Measurements from ENCODE around the gene NMT1. TPM values are rescaled to one million over a fixed set of nuclear protein-coding genes. Genes with fewer than 3 reads are reported as not detected.

The NMT1 gene
- total RNA-seq, 1 donor from 2014 or later = 142 TPM

DNA sequence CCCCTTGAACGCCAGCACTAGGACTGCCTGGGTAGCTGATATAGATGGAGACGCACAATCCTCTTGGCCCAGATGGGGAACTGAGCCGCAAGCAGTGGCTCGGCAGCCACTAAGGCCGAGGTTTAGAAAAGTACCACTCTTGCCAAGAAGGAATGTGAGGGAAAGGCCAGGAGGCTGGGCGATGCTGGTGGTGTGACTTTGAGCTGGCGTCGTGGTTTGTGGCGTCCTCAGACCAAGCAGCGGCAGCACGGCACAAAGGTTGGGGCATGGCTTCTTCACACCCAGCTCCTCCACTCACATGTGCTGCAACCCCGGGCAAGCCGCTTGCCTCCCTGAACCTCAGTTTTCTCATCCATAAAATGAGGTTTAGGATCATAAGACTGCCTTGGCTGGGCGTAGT is 25.3 kb upstream of the NMT1 start:
- intact Hi-C loops (cut with micrococcal nuclease) = no loop called here

GRCh38 chr17:45036691-45037090 is 24.4 kb upstream of the NMT1 start:
- intact Hi-C loops (cut with micrococcal nuclease) = no loop called here

GRCh38 chr17:45038728-45039634 is 22.1 kb upstream of the NMT1 start:
- intact Hi-C loops (cut with micrococcal nuclease) = no loop called here

- intact Hi-C loops (cut with micrococcal nuclease) = no loop called here
Measured at GRCh38 chr17:45040459-45040858, 20.7 kb upstream of the NMT1 start.

DNA sequence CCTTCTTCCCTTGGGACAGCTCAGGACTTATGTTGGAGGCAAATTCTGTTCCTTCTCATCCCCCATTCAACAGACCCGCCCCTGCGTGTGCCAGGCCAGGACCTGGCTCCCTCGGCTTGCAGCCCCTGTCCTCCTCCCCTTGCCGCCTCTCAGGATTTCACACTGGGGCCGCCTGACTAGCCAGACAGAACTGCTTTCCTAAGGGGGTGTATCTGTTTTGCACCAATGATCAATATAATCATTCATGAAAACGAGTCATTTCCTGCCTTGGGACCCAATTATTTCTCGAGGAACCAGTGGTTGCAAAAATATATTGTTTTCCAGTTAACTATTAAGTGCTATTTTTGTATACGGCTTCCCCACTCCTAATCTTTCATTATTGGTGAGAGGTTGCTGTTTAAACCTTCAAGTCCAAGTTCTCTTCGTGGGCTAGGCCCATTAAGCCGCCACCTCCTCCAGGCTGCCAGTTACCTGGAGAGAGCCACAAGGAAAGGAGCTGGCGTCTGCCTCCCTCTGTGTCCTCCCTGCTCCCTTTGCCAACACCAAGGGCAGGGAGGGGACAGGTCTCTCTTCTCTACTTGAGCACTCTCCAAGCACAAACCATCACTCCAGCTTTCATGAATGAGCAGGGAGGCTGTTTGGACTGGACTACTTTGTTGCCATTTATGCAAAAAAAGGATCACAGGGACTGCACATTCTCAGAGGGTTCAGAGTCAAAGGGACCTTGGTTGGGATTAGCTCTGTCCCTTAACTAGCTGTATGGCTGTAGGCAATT is 18.6 kb upstream of the NMT1 start:
- intact Hi-C loops (cut with micrococcal nuclease) = no loop called here

GRCh38 chr17:45043813-45044540 is 17.1 kb upstream of the NMT1 start:
- intact Hi-C loops (cut with micrococcal nuclease) = no loop called here

DNA sequence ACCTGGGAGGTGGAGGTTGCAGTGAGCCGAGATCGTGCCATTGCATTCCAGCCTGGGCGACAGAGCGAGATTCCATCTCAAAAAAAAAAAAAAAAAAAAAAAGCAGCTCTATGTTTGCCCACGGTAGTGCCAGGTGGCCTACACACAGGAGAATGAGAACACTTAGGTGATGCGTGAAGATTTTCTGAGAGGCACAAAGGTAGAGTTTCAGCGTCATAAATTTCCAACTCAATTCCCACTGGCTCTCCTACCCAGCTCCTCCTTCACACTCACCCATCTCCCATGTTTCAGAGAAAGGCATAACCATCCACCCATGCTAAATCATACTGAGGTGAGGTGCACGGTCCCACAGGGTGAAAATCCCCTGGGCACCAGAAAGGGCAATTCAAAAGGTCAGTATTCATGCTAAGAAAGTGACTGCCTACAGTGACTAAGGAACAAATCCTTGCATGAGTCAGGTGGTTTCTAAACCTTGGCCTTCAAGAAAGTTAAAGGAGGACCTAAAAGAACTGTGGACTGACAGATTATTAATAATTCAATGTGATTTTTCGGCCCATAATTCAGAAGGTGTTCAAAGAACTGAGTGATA is 14.5 kb upstream of the NMT1 start:
- intact Hi-C loops (cut with micrococcal nuclease) = no loop called here

GRCh38 chr17:45048795-45049563 is 12.1 kb upstream of the NMT1 start:
- intact Hi-C loops (cut with micrococcal nuclease) = no loop called here

DNA sequence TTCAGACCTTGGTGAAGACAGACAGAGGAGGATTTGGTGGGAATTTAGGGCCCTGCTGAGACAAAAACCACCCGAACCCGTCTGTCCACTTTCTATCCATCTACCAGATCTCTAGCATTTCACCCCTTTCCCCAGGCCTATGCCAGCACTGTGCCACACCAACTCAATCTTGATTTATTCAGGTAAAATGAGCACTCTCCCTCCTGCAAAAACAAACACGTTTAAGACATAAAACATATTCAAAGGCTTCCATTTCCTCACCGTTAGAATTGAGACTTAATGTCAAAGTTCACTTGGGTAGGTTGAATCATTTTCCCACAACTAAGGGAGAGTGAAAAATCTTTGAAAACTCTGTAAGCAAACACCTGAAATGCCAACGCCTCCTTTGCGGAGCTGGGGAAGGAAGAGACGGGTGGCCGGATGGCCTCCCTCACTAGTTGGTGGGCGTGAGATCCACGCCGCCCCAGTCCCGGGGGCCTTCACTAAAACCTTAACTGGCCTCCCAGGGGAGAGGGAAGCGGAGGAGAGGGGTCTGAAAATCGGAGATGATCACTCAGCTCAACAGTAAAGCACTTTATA is 10.5 kb upstream of the NMT1 start:
- intact Hi-C loops (cut with micrococcal nuclease) = loop anchor here (1.0 to 5.0 kb wide), 7 partner anchors 11 to 853 kb away; partner anchors contain the start of genes ATXN7L3, C1QL1, EFTUD2 and HEXIM2

GRCh38 chr17:45051060-45051719 is 9.9 kb upstream of the NMT1 start, which contains the start of gene DCAKD:
TSS of gene DCAKD (minus strand) at chr17:45051632. CDS start at chr17:45034885, 16,747 bp downstream.
- intact Hi-C loops (cut with micrococcal nuclease) = loop anchor here (1.0 to 5.0 kb wide), 7 partner anchors 10 to 854 kb away; partner anchors contain the start of genes ATXN7L3, C1QL1, EFTUD2 and HEXIM2

DNA sequence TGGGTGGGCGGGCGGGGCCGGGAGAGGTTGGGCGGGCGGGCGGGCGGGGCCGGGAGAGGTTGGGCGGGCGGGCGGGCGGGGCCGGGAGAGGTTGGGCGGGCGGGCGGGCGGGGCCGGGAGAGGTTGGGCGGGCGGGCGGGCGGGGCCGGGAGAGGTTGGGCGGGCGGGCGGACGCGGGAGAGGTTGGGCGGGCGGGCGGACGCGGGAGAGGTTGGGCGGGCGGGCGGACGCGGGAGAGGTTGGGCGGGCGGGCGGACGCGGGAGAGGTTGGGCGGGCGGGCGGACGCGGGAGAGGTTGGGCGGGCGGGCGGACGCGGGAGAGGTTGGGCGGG is 9.4 kb upstream of the NMT1 start:
- intact Hi-C loops (cut with micrococcal nuclease) = loop anchor here (1.0 to 5.0 kb wide), 8 partner anchors 10 to 854 kb away; partner anchors contain the start of genes ATXN7L3, C1QL1, EFTUD2 and HEXIM1

DNA sequence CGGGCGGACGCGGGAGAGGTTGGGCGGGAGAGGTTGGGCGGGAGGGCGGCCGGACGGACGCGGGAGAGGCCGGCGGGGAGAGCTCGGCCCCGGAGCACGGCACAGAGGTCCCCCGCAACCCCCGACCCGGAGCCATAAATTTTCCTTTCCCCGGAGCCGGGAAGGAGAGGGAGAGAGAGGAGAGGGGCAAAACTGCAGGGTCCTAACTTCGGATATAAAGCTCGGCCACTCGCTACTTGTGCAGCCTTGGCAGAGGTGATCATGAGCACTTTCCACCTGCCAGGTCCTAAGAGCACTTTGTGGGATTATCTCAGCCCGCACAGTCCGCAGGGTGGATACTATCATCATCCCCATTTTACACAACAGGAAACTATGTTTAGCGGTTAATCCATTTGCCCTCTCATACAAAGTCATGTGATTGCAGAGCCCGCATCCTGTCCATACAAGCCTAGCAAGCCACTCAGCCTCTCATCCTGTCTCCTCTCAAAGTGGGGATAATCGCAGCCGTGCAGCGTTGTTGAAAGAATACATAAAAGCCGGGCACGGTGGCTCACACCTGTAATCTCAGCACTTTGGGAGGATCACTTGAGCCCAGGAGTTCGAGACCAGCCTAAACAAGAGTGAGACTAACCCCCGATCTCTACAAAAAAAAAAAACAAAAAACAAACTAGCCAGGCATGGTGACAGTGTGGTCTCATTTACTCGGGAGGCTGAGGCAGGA is 8.9 kb upstream of the NMT1 start:
- intact Hi-C loops (cut with micrococcal nuclease) = loop anchor here (1.0 to 5.0 kb wide), 2 partner anchors 96 to 855 kb away; partner anchors contain the start of genes ATXN7L3 and HEXIM1

DNA sequence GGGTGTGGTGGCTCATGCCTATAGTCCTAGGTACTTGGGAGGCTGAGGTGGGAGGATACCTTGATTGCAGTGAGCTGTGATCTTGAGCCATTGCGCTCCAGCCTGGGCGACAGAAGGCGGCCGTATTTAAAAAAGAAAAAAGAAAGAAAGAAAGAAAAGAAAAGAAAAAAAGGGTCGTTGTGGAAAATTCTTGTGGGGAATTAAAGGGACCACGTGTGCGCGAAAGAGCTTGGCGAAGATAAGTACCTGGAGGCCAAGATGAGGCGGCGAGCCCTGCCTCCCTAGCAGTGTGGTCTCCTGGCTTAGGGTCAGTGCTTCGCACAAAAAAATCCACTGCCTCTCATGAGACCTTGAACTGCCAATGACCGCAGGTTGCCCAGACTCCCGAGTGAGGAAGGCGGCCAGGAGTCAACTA is 728 bp upstream of the NMT1 start:
- intact Hi-C loops (cut with micrococcal nuclease) = loop anchor here (5.0 kb wide), 1 partner anchor 558 kb away; the partner anchor contains the start of gene GPATCH8

DNA sequence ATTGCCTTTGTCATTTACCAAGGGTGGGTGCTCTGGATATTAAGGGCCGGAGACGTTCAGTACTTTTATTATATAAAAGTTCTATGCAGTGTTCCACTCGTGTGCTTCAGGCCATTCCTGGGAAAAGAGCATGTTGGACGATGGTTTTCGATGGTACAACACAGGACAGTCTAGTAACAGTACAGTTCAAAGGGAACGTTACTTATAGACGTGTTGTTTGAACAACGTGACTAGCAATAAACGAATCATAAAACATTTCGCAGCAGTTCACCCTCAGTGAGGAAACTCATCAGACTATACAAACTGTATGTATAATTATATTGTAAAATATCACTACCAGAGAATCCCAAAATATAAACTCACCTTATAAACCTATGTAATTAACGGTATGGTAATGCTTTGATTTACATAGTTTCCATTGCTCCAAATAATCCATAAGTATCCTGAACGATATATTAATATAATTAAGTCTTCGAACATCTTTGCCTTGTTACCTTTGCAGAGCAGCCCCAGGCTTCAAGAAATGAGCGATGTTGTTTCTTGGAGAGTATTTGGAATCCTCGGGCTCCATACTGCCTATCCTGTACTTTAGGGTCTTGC is 589 bp downstream of the NMT1 start:
- intact Hi-C loops (cut with micrococcal nuclease) = loop anchor here (1.0 to 5.0 kb wide), 14 partner anchors 10 to 875 kb away; partner anchors contain the start of genes ACBD4, DBF4B, DCAKD and EFTUD2

DNA sequence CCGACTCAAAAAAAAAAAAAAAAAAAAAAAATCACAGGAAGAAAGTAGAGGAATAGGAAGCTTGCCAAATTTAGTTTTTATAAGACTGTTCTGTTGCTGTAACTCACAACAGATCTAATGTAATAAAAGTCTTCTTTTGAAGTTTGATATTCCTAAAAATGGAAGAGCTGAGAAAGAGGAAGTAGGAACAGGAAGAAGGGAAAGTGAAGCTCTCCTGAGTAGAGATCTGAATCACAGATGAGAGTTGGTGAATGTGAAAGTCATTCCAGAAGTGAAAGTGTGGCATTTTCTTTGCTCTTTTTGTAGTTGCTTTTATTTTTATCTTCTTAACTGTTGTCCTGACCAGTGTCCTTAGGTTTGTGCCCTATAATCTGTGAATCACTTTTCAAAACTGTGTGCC is 2.1 kb downstream of the NMT1 start:
- intact Hi-C loops (cut with micrococcal nuclease) = loop anchor here (5.0 kb wide), 1 partner anchor 561 kb away; the partner anchor contains the start of gene GPATCH8

DNA sequence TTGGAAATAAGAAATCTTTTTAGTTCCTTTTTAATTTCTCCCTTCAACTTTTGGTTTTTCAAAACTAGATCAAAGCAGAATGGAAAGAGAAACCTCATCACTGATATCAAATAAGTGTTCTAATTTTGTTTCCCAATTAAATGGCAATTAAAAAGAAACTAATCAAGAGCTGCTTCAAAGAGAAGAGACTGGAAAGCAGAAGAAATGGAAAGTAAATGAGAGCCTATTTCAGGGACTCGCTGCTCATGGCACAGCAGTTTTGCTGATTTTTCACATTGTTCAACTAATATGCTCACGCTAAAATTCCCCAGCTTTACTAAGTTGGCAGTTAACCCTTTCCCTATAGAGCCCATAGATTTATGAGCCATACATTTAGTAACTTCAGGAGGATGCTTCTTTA is 6.5 kb downstream of the NMT1 start:
- intact Hi-C loops (cut with micrococcal nuclease) = no loop called here

DNA sequence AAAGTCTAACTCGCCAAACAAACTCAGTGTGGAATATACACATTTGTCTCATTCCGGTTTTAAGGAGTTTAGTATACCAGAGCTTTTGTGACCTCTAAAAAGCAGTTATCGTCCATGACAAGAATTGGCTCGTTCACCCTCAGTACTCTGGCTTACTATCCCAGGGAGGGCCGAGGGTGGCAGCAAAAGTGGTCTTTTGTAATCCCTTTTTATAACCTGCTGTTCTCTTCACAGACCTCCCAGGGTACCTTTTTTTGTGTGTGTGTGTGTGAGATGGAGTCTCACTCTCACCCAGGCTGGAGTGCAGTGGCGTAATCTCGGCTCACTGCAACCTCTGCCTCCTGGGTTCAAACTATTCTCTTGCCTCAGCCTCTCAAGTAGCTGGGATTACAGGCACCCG is 8.9 kb downstream of the NMT1 start:
- intact Hi-C loops (cut with micrococcal nuclease) = no loop called here

GRCh38 chr17:45070809-45071208 is 9.7 kb downstream of the NMT1 start:
- intact Hi-C loops (cut with micrococcal nuclease) = no loop called here
